Glutamatergic neuron (in vitro differentiated cells): ENCODE measurements around the gene NPM1. TPM values are rescaled to one million over a fixed set of nuclear protein-coding genes. Genes with fewer than 3 reads are reported as not detected.
"Not testable (repeated sequence)": the region's sequence is repeated elsewhere in the genome, so short reads cannot be mapped to it uniquely, and the experiment has no call there.

Experiments used
- DNase-seq: peaks from one replicate; pipeline ENCODE4 v3.0.0; 2022
- H3K27ac Mint-ChIP-seq: one replicate; pipeline ENCODE4 v1.8.0; 2020; ENCODE audit warnings: mild to moderate bottlenecking, mixed read lengths, inconsistent platforms; ENCODE audit not compliant: unreplicated experiment
- H3K27me3 Mint-ChIP-seq: one replicate; pipeline ENCODE4 v1.8.0; 2020; ENCODE audit warnings: mild to moderate bottlenecking, moderate library complexity, mixed read lengths, inconsistent platforms; ENCODE audit not compliant: unreplicated experiment
- H3K36me3 Mint-ChIP-seq: one replicate; pipeline ENCODE4 v1.8.0; 2020; ENCODE audit warnings: mild to moderate bottlenecking, mixed read lengths, inconsistent platforms; ENCODE audit not compliant: unreplicated experiment
- H3K4me1 Mint-ChIP-seq: one replicate; pipeline ENCODE4 v1.8.0; 2020; ENCODE audit warnings: mild to moderate bottlenecking, low read depth, mixed read lengths, inconsistent platforms; ENCODE audit not compliant: unreplicated experiment
- H3K4me3 Mint-ChIP-seq: one replicate; pipeline ENCODE4 v1.8.0; 2020; ENCODE audit warnings: mild to moderate bottlenecking, mixed read lengths, inconsistent platforms; ENCODE audit not compliant: unreplicated experiment
- H3K9me3 Mint-ChIP-seq: one replicate; pipeline ENCODE4 v1.8.0; 2020; ENCODE audit warnings: mild to moderate bottlenecking, moderate library complexity, mixed read lengths, inconsistent platforms; ENCODE audit not compliant: unreplicated experiment
- CTCF ChIP-seq: fragments of 200-600 bp; sonication (generic); IDR thresholded peaks from one replicate; pipeline ENCODE4 v1.5.0; 2021; ENCODE audit not compliant: partially characterized antibody, unreplicated experiment
- total RNA-seq: library from RNA; stranded (reverse); fragmentation: NEBNext Ultra II Directional; extraction: Animal tissue kit (Norgen Biotek cat#: 25700); gene quantifications from one replicate; pipeline ENCODE4 v1.2.1, GENCODE V29; 2021; ENCODE audit not compliant: unreplicated experiment

NPM1 gene
- total RNA-seq, 1 donor from 2014 or later, result 600 TPM

- no peak for TF ChIP-seq CTCF
- no peak overlapping the region for H3K4me3 Mint-ChIP-seq
- peaks cover 10% of the 10 kb centered on the region for H3K36me3 Mint-ChIP-seq
- H3K9me3 Mint-ChIP-seq, result peaks cover 4% of the 10 kb centered on the region
- H3K27me3 Mint-ChIP-seq, result peaks cover 2% of the 10 kb centered on the region
- no peak overlapping the region for H3K27ac Mint-ChIP-seq
- no peak for DNase-seq
- H3K4me1 Mint-ChIP-seq, result peaks cover 4% of the 10 kb centered on the region
Observed at GRCh38 chr5:171397190-171397589, 9.5 kb downstream of the NPM1 start.

- TF ChIP-seq CTCF, result no peak
- Mint-ChIP-seq H3K36me3 (peaks cover 11% of the 10 kb centered on the region), H3K4me3 (no peak overlapping the region), H3K27me3 (peaks cover 2% of the 10 kb centered on the region), H3K4me1 (peaks cover 4% of the 10 kb centered on the region), H3K9me3 (peaks cover 4% of the 10 kb centered on the region), H3K27ac (no peak overlapping the region)
- no peak for DNase-seq
Observed at GRCh38 chr5:171397599-171397998, 9.9 kb downstream of the NPM1 start.

- not testable (repeated sequence) for H3K9me3 Mint-ChIP-seq, DNase-seq, H3K27me3 Mint-ChIP-seq, H3K4me3 Mint-ChIP-seq, H3K27ac Mint-ChIP-seq, H3K4me1 Mint-ChIP-seq
- H3K36me3 Mint-ChIP-seq, result peaks cover 14% of the 10 kb centered on the region
Observed at GRCh38 chr5:171398660-171399059, 11.0 kb downstream of the NPM1 start.

GRCh38 chr5:171400169-171400568, 12.5 kb downstream of the NPM1 start:
- H3K27me3 Mint-ChIP-seq, result peaks cover 2% of the 10 kb centered on the region
- peaks cover 18% of the 10 kb centered on the region for H3K36me3 Mint-ChIP-seq
- no peak overlapping the region for H3K27ac Mint-ChIP-seq
- no peaks in the 10 kb centered on the region for H3K4me1 Mint-ChIP-seq
- H3K9me3 Mint-ChIP-seq, result peaks cover 6% of the 10 kb centered on the region
- H3K4me3 Mint-ChIP-seq, result no peak overlapping the region
- TF ChIP-seq CTCF, result no peak
- no peak for DNase-seq

GRCh38 chr5:171401167-171401947, 13.7 kb downstream of the NPM1 start:
- Mint-ChIP-seq H3K36me3 (peaks cover 22% of the 10 kb centered on the region), H3K4me3 (no peak overlapping the region), H3K27me3 (no peaks in the 10 kb centered on the region), H3K27ac (no peak overlapping the region), H3K4me1 (no peaks in the 10 kb centered on the region), H3K9me3 (peaks cover 5% of the 10 kb centered on the region)
- TF ChIP-seq CTCF, result no peak
- DNase-seq, result no peak

- H3K36me3 Mint-ChIP-seq, result peaks cover 22% of the 10 kb centered on the region
- not testable (repeated sequence) for H3K9me3 Mint-ChIP-seq, H3K4me1 Mint-ChIP-seq, H3K4me3 Mint-ChIP-seq, H3K27ac Mint-ChIP-seq, DNase-seq, H3K27me3 Mint-ChIP-seq
Observed at GRCh38 chr5:171402751-171403150, 15.1 kb downstream of the NPM1 start.
